HG03196 (cell line): Measurements from ENCODE around the gene EID3.
"Not testable (repeated sequence)": the region's sequence is repeated elsewhere in the genome, so short reads cannot be mapped to it uniquely, and the experiment has no call there.

Experiments used
- ATAC-seq: cut with Tn5 transposase; IDR thresholded peaks from one replicate; pipeline ENCODE4 v1.9.1; 2021; ENCODE audit not compliant: unreplicated experiment

Gene EID3

DNA sequence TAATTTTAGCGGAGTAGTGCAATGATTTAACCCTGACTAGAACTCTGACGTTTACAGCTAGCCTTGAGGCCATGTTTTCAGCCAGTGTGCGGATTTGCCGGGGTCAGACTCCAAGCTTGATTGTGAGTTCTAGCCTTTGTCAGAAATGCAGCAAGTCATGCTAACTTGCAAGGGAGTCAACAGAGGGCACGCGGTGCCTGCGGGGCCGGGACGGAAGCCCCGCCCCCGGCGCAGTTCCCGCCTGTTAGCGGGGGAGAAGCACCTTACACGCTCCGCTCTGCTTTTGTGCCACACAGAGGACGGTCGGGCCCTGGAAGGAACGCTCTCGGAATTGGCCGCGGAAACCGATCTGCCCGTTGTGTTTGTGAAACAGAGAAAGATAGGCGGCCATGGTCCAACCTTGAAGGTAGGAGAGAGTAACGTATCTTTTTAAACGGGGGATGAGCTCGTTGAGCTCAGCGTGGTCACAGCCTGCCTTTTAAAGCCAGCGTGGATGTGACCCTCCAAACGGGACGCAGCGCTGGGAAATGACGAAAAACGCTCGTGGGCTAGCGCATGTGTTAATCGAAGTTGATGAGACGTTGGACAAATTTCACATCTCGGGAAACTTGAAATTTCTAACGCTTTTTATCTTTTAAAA, 14.8 kb upstream of the EID3 start:
- ATAC-seq: peak; percentile 47

DNA sequence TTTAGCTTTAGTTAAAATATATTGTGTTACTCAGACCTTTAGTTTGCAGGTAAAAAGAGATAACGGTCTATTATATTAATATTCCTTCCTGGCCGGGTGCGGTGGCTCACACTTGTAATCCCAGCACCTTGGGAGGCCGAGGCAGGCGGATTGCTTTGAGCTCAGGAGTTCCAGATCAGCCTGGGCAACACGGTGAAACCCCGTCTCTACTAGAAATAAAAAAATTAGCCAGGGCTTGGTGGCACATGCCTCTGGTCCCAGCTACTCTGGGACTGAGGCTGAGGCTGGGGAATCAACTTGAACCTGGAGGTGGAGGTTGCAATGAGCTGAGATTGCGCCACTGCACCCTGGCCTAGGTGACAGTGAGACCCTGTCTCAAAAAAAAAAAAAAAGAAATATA, 13.2 kb upstream of the EID3 start:
- no peak for ATAC-seq

DNA sequence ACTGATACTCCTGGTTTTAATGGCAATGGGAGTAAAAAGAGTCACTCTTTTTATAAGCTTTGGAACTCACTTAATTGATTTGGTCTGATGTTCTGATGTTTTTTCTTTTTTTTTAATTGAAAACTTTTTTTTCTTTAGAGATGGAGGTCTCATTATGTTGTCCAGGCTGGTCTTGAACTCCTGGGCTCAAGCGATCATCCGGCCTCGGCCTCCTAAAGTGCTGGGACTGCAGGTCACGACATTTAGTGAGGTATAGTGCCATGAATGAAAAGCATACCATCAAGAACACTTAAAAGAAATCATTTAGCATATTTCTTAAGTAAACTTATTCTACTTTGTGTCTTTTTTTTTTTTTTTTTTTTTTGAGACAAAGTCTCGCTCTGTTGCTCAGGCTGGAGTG, 12.7 kb upstream of the EID3 start:
- no peak for ATAC-seq

DNA sequence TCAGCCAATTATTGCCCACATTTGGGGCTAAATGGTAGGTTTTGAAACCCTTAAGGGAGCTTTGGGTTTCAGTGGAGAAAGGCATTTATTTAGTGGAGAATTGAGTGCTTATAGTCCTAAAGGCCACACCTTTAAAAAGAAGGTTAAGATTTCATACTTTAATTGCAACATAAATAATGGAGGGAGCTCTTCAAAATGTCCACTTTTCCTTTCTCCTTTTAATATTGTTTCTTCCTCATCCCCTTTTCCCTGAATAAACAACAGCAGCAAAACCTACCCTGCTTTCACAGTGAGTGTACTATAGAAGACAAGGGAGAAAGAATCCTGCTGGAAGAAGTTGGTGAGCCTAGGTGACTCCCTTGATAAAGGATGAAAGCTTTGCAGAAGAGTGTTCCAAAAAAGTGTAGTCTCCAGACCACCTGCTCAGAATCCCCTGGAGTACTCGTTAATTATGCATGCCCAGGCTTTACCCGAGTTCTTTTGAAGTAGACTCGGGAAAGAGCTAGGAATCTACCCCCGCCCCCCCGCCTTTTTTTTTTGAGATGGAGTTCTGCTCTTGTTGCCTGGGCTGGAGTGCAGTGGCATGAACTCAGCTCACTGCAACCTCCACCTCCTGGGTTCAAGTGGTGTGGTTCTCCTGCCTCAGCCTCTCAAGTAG, 11.5 kb upstream of the EID3 start:
- no peak for ATAC-seq

DNA sequence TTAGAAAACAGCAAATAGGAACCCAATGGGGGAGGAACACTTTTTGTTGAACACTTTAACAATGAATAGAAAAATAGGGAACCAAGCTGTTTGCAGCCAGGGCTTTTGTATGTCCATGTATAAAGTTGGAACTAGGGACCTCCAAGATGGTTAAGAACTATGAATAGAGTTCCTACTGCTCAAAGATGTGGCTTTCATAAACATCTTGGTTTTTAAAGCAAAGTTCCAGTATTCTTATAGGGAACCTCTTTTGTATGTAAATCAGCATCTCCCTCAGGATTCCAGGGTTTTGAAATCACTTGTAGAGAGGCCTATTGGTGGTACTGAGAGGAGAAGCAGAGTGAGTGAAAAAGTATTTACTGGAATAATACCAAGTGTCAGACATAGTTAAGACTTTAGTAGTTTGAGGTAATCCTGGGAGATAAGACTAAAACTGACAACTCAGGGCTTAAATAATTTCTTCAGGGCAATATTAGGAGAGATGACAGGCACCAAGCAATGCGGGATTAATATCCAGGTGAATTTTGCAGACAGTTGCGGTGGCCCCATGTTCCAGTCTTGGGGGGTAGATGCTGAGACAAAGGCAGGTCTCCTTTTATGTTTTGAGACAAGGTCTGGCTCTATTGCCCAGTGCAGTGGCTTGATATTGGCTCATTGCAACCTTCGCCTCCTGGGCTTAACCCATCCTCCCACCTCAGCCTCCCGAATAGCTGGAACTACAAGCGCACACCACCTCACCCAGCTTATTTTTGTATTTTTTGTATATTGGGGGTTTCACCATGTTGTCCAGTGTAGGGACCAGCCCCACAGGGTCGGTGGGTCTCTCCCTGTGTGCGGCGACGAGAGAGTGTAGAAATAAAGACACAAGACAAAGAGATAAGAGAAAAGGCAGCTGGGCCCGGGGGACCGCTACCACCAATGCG, 10.4 kb upstream of the EID3 start:
- no peak for ATAC-seq

DNA sequence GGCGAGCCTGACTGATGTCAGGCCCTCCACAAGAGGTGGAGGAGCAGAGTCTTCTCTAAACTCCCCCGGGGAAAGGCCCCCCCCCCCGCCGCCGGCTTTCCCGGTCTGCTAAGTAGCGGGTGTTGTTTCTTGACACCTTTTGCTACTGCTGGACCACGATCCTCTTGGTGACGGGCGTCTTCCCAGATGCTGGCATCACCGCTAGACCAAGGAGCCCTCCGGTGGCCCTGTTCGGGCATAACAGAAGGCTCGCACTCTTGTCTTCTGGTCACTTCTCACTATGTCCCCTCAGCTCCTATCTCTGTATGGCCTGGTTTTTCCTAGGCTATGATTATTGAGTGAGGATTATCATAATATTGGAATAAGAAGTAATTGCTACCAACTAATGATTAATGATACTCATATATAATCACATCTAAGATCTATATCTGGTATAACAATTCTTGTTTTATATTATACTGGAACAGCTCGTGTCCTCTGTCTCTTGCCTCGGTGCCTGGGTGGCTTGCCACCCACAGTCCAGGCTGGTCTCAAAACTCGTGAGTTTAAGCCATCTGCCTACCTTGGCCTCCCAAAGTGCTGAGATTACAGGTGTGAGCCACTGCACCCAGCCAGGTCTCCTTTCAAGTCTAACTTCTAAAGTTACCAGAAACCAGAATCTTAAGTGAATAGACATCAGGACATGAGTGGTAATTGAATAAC, 9.2 kb upstream of the EID3 start:
- ATAC-seq: not testable (repeated sequence)

DNA sequence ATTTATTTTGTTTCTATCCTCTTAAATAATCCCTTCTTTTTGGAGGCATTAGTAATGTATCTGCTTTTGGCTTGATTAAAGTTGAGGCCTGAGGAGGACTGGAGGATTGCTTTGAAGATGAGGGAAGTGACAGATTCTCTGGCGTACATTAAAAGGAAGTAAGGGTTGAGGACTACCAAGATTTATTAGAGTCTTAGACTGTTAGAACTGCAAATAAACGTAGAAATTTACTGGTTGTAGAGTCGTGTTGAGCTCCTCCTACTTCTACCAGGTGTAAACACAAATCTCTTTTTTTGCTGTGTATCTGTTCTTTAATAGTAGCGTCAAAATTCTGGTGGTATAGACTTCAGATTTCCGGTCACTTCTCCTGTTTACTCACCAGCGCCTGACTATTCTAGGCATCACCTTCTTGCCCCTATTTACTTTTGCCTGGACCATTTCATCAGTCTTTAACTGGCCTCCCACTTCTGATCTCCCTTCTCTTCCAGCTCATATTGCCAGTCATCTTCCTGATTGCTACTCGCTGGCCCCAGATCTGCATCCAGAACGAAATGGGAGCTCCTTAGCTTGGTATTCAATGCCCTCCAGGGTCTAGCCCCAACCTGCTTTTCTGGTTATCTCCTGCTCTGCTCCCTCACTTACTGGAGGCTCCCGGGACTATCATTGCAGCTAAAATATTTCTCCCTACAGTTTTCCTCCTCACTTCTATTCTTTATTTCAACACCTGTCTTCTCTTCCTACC, 8.4 kb upstream of the EID3 start:
- no peak for ATAC-seq

DNA sequence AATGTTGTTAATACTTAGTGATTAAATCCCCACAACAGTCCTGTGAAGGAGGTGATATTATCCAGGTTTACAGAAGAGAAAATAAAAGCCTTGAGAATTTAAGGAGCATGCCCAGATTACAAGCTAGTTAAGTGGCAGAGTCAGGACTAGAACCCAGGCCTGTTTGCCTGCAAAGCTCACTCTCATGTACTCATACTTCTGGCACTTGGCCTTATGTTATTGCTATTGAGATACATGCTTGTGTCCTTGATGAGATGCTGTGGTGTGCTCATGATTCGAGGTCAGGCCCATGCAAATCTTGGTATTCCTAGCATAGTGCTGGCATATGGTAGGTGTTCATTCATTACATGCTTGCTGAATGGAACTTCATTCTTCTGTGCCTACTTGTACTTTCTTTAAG, 7.6 kb upstream of the EID3 start:
- no peak for ATAC-seq

DNA sequence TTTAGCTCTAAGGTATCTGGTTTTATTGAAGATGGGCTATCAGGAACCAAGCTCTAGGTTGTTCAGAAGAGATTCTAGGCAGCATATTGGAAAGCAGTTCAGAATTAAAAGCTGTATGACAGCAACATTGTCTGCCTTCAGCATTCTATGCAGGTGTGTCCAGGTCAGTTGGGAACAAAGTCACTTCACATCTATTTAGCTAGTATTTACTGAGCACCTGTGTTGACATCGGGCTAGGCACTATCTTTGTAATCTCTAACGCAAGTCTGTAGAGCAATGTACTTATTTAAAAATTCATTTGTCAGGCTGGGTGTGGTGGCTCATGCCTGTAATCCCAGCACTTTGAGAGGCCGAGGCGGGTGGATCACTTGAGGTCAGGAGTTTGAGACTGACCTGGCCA, 6.8 kb upstream of the EID3 start:
- ATAC-seq: no peak

DNA sequence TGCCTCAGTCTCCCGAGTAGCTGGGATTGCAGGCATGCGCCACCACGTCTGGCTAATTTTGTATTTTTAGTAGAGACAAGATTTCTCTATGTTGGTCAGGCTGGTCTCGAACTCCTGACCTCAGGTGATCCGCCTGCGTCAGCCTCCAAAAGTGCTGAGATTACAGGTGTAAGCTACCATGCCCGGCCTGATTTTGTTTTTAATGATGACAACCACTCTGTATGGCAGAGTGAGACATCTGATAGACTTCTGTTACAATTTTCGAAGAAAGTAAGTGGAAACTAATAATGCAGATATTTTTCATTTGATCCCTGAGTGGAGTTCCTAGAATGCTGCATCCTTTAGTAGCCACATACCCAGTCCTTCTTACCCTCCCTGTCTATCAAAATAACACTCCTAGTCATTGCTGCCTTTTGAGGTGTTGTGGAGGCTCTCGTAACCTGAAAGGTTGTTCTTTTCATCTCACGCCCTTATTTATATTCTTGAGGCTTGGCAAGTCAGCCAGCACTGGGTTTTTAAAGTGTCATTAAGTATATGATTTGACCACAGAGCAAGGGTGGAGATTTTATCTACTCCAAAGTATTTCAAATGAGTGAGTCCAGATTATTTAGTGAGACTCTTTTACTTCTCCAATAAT, 5.9 kb upstream of the EID3 start:
- ATAC-seq: no peak

DNA sequence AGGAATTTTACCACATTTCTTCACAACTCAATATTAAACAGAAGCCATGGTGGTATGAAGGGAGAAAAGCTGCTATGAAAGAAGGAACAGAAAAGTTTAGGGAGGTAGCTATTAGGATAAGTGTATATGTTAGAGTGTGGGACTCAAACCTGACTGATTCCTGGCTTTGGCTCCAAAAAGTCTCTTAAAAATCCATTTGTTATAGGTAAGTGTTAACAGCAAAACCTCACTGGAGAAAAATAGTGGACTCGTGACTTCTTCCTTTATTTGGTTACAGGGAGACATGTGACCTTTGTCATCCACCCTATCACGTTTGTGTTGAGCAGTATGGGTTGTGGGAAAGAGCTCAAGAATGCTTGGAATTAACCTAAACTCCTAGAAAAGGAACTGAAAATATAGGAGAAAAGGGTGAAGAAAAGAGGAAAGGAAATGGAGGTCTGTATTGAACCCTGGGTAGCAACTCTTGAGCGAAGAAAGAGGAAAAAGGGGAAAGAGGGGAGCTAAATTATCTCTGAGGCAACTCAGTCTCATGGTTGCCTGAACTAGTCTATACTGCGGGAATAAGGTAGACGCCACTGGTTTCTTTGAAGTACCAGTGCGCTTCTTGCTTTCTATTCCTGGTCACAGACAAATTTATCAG, 3.6 kb upstream of the EID3 start:
- ATAC-seq: no peak

DNA sequence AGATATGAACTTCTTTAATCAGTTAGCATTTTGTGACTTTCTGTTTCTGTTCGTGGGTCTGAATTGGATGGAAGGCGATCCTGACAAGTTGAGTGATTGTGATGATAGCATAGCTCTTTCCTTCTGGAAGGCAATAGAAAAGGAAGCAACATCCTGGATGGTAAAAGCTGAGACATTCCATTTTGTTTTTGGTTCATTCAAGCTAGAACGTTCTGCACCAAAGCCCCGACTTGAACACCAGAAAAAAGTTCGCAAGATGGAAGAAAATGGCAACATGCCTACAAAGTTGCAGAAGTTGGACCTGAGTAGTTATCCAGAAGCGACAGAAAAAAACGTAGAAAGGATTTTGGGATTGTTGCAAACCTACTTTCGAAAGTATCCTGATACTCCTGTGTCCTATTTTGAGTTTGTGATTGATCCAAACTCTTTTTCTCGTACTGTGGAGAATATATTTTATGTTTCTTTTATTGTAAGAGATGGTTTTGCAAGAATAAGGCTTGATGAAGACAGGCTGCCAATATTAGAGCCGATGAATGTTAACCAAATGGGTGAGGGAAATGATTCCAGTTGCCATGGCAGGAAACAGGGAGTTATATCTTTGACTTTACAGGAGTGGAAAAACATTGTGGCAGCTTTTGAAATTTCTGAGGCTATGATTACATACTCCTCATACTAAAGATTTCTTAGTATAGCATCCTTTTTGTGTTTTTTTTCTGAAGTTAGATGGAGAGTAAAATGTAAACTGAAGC, 896 bp downstream of the EID3 start:
- no peak for ATAC-seq

DNA sequence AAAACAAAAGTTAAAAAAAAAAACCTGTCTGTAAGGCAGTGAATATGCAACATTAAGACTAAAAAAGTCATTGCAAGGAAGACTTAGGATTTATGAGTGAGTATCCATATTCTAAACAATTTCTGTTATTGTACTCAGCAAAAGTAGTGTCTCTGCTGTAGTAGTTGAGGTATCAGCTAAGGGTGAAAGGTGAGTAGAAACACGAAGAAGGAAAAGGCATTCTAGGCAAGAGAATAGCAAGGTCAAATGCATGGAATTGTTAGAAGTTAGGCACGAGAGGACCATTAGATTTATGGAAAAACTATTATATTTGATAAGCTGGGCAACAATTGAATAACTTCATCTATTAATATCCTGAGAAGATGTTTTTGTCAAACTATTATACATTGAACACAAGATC, 1.8 kb downstream of the EID3 start:
- no peak for ATAC-seq

DNA sequence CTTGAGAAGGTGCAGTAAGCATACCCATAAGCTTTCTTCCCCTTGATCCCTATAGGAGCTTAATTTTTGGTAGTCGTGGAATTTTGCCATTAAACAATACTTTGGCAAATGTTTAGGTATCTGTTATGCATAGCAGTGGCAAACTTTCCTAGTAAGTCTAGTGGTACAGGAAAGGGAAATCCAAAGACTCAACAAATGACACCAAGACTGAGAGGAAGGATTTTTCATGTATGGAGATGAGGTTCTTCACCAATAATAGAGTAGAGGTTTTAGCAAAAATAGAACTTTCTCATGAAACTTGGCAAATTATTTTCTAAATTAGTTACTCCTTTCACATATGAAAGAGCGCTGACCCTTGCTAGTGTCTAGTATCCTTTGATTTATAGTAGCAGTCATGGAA, 2.8 kb downstream of the EID3 start:
- no peak for ATAC-seq

DNA sequence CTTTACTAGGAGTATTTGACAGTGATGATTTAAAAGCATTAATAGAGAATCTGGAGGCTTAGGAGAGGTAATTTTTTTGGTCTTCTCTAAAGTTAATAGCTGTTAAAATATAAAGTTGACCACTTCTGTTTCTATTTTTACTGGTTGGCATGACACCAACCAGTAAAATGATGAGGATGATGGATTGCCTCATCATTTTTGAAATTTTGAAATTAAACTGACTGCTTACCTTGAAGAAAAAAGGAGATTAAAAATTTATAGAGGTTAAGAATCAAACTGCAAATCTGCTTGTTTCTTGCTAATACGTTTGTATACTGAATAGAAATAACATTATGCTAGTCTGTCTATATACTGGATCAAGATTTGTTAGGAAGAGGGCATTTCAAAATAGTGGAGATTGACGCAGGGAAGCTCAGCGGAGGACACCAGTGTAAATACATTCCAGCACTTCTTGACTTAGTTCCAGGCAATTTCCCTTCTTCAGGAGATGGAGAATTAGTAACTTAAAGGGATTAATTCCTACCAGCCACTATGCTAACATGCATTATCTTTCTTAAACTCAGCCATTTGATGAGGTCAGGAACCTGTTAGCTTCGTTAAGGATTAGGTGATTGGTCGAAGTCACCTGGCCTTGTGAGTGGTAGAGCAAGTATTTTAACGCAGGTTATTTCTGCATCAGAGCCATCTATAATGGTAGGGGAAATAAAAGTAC, 3.6 kb downstream of the EID3 start:
- ATAC-seq: no peak

DNA sequence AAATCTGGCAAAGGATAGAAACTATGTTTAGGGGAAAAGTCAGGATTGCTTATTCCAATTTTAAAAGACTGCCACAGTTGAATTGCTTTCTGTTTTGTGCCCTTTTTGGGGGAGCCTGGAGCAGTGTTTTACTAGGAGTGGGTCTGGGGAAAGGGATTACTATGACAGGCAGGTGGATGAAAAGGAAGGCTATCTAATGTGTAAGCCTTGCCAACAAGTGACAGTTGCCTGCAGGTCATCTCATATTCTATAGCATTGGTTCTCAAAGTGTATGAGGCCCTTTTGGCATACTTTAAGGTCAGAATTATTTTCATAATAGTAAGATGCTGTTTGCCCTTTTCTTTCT, 4.1 kb downstream of the EID3 start:
- ATAC-seq: no peak

DNA sequence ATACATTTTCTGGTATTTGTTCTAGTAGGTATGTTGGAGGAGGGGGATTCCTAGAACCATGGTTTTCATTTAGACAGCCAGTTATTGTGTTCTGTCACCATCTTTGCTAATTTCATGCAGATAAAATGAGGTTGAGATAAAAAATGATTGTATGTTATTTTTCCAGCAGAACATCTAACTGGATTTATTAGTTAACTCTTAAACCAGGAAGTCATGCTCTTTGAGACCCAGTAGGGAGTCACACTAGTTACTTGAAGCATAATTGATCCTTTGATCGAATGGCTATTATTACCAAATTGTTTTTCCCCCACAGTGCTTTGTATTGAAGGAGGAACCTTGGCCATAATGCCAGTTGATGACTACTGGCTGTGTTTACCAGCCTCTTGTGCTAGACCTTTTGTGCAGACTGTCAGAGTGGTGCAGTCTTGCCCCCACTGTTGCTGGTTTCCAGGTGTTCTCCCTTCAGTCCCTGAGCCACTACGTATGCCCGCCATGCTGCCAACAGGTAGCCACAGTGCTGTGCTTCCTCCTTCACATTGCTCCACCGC, 6.0 kb downstream of the EID3 start:
- ATAC-seq: no peak
